MV-4-11 (cell line): ENCODE measurements around the gene CDRT15.
"Not testable (repeated sequence)": the region's sequence is repeated elsewhere in the genome, so short reads cannot be mapped to it uniquely, and the experiment has no call there.

Experiments used
- DNase-seq: peaks from one replicate; lab custom pipeline; 2025; lab: John Stamatoyannopoulos, UW

Gene CDRT15

DNA sequence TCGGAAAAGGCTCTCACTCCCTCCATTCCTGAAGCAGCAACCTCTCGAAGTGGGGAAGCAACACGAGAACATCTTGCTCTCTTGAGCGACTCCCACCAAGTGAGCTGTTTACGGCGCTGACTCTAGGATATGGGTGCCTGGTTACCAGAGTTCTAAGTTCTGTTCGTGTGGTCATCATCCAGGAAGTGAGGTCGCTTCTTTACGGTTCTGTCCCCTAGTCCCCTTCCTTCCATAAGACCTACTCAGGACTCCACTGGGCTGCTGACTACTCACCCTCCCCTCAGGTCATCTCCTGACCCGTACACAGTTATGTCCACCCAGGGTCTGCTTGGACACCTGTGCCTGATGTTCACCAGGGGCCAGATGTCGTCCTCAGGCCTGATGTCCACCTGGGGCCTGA is at the start of gene CDRT15:
Gene CDRT15 (minus strand): TSS at position 101 of the 400 bp plus-strand sequence. CDS start 29 bp downstream, at position 72.
- not testable (repeated sequence) for DNase-seq

DNA sequence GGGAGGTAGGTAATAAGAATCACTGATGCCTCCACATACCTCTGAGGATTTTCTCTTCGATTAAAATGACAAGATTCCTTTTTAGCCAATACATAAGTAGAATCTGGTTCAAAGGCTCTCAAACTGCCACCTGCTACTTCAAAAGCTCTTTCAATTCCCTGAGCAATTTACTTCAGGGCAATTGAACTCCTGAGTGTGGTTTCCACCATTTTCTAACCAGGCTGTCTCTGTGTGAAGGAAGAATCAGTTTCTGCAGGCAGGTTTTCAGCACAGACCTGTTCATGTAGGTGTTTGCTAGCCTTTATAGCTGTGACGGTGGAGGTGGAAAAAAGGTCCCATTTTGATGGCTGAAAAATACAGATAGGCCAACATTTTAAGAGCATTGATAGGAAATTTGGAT is 46.1 kb upstream of the CDRT15 start:
- no peak for DNase-seq

DNA sequence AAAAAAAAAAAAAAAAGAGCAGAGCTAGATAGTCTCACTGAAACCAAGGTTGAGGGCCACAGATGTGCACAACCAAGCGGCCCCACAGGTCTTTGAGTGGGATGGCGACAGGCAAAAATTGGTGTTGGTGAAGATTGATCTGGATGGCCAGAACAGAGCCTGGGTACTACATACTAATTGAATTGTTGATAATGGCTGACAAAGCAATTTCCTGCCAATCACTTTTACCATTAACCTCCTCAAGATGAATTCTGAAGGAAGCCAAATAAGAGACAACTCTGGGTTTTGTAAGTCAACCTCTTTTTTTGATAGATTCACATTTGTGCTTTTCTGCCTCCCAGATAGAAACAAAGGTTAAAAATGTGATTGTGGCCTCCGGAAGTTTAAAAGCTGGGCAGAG is 44.9 kb upstream of the CDRT15 start:
- no peak for DNase-seq

DNA sequence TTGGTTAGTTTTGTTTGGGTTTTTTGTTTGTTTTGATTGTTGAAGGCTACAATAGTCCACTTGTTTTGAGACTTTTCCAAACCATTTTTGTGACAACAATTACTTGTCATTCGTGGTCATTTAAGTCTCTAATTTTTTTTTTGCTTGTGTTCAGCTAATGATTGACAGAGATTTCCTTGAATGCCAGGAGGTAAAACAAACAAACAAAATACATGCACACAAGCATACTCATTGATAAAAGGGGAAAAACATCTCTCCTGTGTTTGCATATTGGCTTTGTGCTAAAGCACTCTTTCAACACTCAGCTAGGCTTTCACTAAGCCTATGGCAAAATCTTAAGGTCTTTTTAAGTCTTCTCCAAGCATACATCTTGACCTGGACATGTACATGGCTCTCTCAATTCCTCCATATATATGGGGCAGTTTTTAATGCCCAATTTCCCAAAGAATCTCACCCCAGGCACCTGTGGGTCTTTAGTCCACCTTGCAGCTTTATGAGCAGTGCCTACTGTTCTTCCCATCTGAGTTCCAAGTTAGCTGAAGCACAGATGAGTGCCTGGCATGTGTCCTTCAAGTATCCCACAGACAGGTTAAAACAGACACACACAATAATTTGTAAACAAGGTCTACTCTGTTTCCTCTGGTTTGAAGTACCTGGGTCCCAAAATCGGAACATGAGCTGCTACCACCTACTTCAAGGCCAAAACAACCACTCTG is 40.0 kb upstream of the CDRT15 start:
- DNase-seq: no peak

DNA sequence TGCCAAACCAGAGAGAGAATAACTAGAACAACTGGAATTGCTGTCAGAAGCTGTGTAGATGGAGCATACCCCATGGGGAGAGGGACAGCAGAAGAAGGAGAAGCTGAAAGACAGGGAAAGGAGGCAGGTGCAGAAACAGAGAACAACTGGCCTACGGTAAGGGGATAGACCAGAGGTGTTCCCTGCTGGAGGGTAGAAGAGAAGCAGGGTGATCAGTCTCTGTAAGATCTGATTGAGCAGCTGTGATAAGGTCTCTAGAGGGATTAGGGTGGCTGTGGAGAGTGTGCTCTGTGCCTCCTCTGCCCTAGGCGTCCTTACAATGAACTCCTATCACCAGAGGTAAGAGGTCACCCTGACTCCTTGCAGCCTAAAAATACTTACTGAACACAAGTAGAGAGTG is 33.8 kb upstream of the CDRT15 start:
- no peak for DNase-seq

DNA sequence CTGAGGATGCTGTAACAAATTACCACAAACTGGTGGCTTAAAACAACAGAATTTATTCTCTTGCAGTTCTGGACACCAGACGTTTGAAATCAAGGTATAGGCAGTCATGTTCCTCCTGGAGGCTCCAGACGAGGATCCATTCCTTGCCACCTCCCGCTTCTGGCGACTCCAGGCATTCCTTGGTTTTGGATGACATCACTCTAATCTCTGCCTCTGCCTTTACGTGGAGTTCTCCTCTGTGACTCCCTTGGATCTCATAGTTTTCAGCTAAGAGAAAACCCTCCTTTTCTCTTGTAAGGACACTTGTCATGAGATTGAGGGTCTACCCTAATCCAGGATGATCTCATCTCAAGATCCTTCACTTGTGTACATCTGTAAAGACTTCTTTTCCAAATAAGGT is 32.8 kb upstream of the CDRT15 start:
- no peak for DNase-seq

DNA sequence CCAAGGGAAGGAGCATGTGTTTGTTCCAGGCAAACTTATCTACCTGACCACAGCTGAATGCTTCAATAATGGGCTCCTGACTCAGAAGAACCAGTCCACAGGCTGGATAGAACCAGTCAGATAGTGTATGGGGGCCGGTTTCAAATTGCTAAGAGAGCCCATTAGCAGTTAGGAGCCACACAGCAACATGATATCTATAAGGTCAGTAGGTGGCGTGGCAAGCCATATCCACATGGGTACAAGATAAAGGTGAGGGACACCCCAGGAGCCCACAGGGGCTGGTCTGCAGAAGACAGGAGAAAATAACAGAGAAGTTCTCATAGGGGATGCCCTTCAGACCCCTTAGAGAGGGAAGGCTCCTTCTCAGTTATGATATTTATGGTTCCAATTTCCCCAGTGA is 31.6 kb upstream of the CDRT15 start:
- DNase-seq: no peak

DNA sequence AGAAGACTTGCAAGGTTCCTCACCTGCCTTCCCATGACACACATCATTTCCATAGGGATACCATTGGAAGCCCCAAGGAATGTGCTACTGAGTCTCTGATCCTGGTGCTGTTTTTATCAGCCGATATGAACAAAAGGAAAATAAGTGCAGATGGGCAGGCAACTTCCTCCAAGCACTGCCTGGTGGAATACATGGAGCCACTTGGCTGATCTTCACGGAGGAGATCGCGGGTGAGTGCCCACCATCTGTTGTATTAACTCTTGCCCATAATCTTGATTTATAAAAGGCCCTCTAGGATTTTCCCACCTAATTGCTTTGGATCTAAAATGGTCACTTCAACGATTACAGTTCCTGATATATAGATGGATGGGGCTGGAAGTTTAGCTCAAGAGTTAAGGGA is 24.7 kb upstream of the CDRT15 start:
- no peak for DNase-seq

DNA sequence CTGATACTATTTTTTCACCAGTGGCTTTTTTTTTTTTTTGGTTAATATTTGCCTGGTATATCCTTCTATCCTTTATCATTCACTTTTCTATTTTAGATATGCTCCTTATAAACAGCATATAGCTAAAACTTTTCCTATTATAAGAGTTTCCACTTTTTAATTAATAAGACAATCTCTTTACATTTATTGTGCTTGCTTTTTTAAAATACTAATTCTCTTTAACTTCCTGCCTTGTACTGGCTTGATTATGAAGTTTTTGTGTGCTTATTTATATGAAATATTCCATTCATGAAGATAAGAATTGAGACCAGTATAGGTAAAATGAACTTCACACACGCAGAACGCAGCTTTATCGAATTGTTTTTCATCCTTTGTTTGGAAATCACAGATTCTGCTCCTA is 9.0 kb upstream of the CDRT15 start:
- no peak for DNase-seq

DNA sequence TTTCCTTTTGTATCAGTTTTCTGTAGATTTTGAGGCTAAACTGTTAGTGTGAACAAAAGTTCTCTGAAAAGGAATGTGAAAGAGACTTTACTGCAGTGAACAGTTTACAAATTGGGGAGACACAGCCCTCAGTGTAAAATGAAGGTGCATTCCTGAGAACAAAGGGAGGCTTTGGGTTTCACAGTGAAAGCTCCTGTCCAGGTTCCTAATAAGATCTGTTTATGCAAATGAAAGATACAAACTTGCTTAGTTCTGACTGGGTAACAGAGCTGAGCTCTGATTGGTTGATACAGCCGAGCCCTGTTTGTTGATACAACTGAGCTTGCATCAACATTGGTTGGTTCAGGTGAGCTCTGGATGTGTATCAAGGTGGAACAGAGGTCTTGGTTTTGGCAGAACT is 8.3 kb upstream of the CDRT15 start:
- DNase-seq: no peak

DNA sequence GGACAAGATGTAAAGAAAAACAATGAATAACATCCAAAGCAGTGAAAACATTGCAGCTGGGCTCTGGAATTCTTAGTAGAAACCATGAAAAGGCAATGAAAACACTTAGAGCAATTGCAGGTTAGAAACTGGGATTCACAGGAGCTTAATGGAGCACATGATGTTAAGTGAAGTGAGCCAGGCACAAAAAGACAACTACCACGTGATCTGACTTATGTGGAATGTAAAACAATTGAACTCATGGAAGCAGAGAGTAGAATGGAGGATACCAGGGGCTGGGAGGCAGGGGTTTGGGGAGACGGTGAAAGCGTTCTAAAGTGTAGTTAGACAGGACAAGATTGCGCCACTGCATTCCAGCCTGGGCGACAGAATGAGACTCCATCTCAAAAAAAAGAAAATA is 2.6 kb upstream of the CDRT15 start:
- DNase-seq: not testable (repeated sequence)

DNA sequence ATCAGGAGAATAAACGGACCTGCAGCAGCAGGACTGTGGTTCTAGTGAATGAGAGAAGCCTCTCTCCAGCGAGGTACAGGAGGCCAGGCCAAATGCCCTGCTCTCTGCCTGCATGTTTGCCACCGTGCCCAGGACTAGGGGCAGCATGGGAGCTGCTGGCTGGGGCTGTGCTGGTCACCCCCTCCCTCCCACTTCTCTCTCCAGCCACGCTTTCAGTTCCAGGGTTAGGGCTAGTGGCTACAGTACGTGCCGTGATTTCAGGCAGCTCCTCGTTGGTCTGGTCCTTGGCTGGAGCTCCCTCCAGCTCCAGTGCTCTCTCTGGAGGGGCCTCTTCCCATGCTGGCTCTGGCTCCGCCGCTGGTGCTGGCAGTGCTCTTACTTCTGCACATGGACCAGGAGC is 630 bp downstream of the CDRT15 start:
- not testable (repeated sequence) for DNase-seq

DNA sequence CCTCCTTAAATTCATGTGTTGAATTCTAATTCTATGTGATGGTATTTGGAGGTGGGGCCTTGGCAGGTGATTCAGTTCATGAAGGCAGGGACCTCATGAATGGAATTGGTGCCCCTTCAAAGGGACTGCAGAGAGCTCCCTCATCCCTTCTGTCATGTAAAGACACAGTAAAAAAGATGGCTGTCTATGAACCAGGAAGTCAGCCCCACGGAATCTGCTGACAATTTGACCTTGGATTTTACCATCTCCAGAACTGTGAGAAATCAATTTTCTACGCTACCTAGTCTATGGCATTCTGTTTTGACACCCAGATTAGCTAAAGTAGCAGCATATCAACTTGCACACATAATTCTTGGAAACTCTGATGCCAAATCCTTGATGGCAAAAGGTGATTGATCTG is 1.6 kb downstream of the CDRT15 start:
- DNase-seq: not testable (repeated sequence)

DNA sequence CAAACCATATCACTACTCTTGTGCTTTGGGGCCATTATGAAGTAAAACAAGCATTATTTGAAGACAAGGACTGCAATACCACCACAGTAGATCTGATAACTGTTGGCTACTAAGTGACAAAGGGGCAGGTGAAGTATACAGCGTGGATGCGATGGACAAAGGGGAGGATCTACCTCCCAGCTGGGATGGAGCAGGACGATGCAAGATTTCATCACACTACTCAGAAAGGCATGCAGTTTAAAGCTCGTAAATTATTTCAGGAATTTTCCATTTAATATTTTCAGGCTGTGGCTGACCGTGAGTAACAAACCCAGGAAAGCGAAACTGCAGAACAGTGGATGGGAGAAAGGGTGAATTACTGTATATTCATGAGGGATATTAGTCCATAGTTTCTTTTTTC is 5.5 kb downstream of the CDRT15 start:
- DNase-seq: not testable (repeated sequence)

DNA sequence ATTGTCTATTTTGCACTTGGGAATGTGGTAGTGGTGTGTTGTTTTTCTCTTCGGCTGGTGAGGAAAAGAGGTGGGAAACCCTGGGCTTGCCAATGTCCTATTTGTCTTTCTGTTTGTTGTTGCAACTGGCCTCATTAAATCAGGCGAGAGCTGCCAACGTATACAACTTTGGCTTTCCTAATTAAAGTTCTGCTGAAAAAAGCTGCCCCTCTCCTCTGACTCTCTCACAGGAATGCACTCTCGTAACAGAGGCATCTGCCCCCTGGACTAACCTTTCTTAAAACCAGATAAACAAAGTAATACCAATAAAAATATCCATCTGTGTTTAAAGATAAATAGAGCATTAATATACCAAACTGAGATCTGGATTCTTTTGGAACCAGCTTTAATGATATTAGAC is 7.8 kb downstream of the CDRT15 start:
- DNase-seq: no peak

DNA sequence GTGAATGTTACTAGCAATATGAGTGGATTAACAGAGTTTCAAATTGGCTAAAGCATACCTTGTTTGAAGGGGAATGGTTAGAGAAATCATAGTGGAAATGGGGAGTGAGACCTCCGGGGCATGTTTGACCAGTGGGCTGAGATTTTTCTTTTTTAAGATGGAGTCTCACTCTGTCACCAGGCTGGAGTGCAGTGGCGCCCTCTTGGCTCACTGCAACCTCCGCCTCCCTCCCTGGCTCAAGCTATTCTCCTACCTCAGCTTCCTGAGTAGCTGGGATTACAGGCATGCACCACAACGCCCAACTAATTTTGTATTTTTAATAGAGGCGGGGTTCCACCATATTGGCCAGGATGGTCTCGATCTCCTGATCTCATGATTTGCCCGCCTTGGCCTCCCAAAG is 9.6 kb downstream of the CDRT15 start:
- DNase-seq: no peak

DNA sequence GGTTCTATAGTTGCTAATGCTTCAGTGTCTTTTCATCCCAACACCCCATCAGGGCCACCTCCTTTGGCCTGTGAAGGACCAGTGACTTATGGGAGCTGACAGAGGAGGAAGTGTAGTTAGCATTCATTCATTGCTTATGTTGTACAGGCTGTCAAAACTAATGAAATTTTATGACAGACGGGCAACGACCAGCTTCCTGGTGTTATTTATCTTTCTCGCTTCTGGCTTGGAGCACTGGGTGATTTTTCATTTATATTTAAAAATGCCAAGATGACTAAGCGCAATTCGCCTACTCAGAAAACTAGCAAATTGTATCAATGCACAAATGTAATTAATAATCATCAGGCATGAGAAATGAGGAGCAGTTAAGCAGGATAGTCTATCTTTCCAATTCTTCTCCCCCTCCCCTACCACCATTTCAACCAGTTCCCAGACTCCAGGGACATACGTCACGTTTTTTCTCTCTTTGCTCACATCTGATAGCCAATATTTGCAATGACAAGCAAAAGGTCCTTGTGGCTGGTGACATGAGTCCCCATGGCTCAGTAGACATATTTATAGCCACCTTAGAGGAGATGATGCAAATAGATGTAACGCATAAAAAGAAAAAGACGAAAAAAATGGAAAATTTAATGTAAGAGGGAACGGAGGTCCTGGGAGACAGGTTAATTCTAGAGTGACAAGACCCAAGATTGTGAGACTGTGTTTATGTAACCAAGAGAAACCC is 11.2 kb downstream of the CDRT15 start:
- no peak for DNase-seq

DNA sequence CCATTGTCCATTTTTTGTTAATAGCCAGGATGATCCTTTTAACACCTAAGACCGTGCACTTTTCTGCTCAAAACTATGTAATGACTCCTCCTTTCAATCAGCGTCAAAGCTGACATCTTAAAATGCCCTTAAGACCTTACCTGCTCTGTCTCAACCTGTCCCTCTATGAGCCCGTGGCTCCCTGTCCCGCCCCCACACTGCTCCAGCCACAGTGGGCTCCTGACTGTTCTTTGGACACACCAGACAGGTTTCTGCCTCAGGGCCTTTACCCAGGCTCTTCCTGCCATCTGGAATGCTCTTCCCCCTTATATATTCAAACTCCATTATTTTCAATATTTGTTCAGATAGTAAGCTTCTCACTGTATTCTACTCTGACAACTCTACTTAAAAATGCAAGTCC is 14.1 kb downstream of the CDRT15 start:
- no peak for DNase-seq

DNA sequence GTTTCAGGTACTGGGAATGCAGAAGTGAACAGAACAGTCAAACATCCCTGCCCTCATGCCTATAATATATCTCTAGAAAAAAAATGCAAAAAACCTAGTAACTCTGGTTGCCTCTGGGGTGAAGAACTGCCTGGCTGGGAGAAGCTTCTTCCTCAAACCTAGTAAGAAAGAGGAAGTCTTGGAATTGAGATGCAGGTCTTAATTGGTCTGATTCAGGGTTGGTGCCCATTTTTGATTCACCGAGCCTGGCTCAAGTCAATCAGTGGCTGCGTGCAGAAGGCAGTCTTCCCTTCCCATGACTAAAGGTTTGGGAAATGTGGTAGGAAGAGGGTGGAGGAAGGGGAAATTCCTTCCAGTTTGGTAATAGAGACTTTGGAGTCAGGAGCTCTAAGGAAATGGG is 22.4 kb downstream of the CDRT15 start:
- DNase-seq: peak; percentile 82

DNA sequence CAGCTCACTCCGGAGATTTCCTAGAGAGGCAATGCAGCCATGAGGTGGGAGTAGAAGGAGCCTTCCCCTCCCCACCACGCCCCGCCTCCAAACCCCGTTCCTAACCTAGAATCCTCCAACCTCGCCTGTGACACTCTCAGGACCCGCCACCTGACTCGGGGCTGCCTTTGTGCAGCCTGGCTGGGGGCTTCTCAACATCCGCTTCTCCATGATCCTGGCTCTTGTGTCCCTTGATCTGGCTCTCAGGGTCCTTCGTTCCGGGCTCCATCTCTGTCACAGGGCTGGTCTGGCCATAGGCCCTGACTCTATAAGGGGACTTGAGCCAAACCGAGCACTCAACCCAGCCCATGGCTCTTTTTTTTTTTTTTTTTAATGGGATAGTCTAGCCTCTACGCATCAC is 24.3 kb downstream of the CDRT15 start:
- DNase-seq: no peak

DNA sequence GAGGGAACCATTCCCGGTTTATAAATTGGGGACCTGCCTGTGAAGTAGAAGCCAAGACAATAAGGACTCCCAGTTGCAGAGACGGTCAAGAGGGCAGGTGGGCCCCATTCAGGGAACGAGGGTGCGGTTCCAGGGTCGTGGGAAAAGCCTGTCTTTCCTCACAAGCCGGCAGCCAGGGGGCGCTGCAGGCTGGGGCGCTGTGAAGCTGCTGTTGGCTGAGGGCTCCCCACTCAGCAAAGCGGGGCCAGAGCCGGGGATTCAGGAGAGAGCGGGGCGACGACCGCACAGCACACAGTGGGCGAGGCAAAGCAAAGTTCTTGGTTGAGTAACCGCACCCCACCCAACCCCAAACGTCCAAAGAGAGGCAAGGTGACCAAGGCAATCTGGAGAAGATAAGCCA is 24.9 kb downstream of the CDRT15 start:
- DNase-seq: no peak

DNA sequence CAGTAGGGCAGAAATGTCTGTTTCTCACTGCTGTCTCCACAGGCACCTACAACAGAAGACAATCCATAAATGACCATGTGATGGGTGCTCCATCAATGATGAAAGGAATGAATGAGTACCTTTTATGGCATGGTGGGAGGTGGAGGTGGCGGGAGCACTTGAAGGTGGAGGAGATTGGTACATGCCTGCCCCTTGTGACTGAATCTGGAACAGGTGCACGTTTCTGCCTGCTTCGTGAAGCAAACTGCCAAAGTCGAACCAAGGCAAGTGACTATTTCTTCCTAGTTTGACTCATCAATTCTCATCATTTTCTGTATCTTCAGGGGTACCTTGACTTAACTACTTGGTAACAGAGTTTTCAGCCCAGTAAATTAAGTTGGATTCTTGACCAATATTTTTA is 25.4 kb downstream of the CDRT15 start:
- DNase-seq: no peak

DNA sequence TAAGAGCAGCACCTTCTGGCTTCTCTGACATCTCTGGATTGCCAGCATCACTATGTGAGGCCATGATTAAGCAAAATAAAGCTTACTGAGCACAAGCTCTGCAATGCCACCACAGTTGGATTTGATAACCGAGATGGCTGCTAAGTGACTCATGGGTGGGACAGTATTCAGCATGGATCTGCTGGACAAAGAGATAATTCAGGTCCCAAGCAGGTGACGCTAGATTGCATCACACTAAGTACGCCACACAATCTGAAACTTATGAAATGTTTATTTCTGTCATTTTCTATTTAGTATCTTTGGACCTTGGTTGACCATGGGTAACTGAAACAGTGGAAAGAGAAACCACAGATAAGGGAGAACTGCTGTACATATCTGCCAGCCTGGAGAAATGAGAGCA is 27.4 kb downstream of the CDRT15 start:
- peak; percentile 13 for DNase-seq

DNA sequence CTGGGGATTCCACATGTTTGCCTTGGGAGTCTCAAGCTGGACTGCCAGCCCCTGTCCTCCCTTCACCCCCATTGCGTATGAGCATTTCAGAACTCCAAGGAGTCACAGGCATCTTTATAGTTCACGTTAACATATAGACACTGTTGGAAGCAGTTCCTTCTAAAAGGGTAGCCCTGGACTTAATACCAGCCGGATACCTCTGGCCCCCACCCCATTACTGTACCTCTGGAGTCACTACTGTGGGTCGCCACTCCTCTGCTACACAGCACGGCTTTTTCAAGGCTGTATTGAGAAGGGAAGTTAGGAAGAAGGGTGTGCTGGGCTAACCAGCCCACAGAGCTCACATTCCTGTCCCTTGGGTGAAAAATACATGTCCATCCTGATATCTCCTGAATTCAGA is 28.9 kb downstream of the CDRT15 start:
- DNase-seq: no peak
